ENCODE results near the gene DCTN1.

GRCh38 chr2:74421221-74421870 lies 41.2 kb upstream of the DCTN1 start, which contains the start of the genes C2orf81 and WDR54:
- TF ChIP-seq POU2F2 (IDR thresholded peaks at IDR 0.05; ENCODE audit: low read depth, low read length) (peak; percentile 84), POLR2AphosphoS5 (IDR thresholded peaks at IDR 0.05; ENCODE audit: low read depth, low read length) (peak; percentile 94), POLR2A (IDR thresholded peaks at IDR 0.05; ENCODE audit: low read depth, low read length) (peak; percentile 95), TAF1 (IDR thresholded peaks at IDR 0.05; ENCODE audit: low read depth, low read length) (peak; percentile 88)
